SIG-M5 (cell line): ENCODE data around the gene GPR87.
A peak's percentile ranks its signal among the peaks of the same experiment; 100 is the strongest.

Source experiments
- DNase-seq: peaks from one replicate; lab custom pipeline; 2025; lab: John Stamatoyannopoulos, UW

Gene GPR87, protein sequence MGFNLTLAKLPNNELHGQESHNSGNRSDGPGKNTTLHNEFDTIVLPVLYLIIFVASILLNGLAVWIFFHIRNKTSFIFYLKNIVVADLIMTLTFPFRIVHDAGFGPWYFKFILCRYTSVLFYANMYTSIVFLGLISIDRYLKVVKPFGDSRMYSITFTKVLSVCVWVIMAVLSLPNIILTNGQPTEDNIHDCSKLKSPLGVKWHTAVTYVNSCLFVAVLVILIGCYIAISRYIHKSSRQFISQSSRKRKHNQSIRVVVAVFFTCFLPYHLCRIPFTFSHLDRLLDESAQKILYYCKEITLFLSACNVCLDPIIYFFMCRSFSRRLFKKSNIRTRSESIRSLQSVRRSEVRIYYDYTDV

DNA sequence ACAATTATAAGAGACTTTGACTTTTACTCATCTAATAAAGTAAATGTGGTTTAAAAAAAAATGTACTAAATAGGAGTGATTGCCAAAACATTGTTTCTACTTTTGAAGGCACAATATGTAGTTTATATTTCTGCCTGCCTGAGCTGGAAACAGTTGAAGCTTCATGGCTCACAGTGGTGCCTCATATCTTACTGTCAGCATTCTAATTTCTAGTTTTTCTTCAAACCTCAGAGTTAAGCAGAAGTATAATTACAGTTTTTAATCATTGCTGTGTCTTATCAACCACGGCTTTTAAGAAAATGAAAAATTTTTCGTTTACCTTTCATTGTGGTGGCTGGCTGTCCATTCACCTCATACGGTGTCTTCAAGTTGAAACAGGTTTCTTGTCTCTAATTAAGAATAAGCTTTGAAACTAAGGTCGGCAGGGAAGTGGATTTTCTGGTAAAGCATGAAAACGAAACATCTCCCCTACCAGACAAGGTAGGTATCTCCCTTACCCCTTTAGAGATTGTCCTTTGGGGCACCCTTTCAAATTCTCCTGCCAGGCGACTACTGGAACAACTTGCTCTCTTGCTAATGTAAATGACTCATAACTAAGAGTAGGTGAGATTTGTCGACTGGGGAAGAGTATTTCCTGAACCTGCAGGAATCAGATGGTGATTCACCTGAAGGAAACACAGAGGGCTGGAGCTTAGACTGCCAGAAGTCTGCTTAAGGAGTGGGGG, at the start of gene GPR87:
TSS of gene GPR87 (minus strand) at position 554 of the 725 bp plus-strand sequence. CDS start 16,720 bp downstream, outside the sequence.
- no peak for DNase-seq

DNA sequence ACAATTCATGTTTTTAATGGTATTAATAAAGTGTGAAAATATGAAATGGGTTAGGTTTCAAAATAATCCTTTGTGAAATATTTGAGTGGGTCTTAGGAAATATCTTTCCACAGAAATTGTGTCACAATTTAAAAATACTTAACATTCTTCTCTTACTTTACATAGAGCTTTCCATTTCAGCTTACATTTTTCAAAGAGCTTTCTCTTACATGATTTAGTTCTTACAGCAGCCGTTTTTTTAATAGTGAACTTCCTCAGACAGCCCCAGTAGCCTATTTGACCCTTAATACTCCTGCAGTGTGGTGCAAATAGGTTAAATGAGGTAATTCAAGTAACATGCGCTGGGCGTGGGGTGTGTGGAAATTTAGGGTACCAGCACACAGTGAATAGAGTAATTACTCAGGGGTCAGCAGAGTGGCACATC, 46.1 kb upstream of the GPR87 start:
- DNase-seq, result no peak

GRCh38 chr3:151357463-151357850, 40.8 kb upstream of the GPR87 start:
- DNase-seq, result no peak

GRCh38 chr3:151356794-151357462, 40.3 kb upstream of the GPR87 start:
- no peak for DNase-seq

- no peak for DNase-seq
Measured at GRCh38 chr3:151351648-151352047, 35.0 kb upstream of the GPR87 start.

DNA sequence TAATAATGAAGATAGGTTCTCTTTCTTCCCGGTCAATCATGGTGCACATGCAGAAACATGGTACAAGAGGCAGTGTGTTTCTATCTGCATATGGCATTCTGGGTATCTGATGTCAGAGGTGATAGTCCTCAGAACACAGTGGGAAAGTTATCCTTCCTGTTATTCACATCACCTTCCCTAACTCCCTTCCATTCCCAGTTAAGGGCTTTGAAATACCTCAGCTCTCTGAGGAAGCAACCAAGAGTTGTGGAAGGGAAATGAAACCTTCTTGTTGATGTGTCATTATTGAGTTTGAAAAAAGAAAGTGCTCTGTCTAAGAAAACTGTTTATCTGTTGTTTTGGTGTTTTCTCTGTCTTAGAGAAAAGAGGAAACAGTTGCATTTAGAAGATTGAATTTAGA, 34.6 kb upstream of the GPR87 start:
- DNase-seq, result no peak

GRCh38 chr3:151350656-151351055, 34.0 kb upstream of the GPR87 start:
- no peak for DNase-seq

GRCh38 chr3:151347432-151347831, 30.8 kb upstream of the GPR87 start:
- DNase-seq, result peak; percentile 96

GRCh38 chr3:151346292-151346691, 29.7 kb upstream of the GPR87 start:
- peak; percentile 87 for DNase-seq

DNA sequence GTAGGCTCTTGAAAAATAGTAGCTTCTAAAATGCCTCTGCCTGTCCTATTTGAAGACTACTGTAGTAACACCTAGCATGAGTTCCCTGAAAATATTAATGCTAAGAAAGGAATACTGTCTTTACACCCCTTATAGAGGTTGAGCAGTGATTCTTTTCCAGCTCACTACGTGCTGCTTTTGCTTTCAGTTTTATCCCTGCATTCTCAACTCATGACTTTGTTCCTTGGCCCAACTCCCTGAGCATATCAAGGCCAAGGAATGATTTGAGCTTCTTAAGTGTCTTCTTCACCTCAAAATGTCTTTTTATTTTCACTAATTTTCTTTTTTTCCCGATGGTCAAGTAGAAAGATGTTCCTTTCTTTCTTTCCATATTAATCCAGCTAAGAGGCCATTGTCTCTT, 29.2 kb upstream of the GPR87 start:
- no peak for DNase-seq

DNA sequence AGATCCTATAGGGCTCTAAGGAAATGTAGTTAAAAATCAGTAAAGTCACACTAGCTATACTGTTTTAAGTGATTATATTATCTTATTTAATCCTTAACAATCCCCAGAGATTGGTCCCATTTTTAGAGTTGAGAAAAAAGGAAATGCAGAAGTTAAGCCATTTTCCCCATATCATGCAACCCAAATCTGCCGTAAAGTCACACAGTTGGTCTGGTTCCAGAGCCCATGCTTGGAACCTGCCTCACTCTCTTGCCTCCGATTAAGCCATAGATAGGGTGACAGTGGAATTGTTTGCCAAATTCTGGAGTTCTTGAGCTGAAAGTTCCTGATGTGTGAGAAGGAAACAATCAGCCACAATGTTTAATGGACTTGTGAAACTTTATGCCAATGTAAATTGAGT, 15.1 kb upstream of the GPR87 start:
- no peak for DNase-seq

DNA sequence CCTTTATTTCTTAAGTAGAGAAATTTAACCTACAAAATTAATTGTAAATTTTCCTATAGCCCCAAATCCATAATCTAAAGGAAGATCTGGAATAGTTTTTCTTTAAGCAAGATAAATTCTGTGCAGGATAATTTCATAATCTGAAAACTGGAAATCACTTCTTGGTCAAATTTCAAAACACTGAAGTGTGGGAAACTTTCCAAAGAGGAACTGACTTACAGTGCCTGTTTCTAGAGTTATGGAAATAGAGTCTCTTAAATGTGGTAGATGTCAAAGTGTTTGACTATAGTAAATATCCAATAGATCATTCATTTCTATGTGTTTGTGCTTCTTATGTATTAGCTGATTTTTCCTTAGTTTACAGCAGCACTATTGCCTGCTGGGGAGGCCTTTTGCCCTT, 14.3 kb upstream of the GPR87 start:
- no peak for DNase-seq

DNA sequence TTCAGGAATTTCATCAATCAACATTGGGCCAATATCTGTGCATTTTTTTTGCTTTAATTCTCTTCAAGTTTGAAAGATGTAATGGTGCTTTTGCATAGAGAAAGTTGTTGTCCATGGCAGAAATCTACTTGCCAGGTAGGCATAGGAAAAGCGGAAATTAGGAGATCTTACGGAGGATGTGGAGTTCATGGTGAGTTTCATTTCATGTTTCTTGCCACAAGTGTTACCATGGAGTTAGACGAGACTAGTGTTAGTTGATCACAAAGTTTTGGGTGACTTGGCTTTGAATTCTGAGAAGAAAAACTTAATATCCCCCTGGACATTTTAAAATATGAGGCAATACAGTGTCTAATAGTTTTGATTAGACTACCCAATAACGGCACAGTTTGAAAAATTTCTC, 13.8 kb upstream of the GPR87 start:
- no peak for DNase-seq

GRCh38 chr3:151329363-151329762, 12.7 kb upstream of the GPR87 start, which contains the start of gene P2RY13:
Gene P2RY13 (minus strand): TSS chr3:151329549. CDS start chr3:151329528, 21 bp downstream.
- no peak for DNase-seq

DNA sequence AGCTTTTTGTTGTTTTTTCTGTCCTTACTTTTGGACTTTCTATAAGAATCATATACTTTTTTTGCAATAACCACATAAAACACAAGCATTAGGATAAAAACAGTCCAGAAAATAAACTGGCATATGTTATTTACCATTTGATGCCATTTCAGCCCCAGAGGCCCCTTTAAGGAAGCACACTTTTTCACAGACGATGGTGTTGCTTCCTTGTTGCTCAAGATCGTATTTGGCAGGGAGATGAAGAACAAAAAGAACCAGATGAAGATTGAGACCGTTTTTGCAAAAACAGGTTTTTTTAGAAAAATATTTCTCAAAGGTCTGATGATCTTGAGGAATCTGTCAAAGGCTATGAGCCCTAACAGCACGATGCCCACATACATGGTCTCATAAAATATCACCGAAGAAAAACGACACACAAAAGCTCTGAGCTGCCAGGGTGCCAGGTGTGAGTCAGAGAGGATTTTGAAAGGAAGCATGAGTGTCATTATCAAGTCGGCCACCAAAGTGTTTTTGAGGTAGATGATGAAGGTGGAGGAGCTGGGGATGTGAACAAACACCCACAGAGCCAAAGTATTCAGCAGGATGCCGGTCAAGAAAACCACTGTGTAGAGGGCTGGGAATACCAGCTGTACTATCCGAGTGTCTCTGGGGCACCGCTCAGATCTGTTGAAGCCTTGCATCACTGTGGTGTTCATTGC, 11.8 kb upstream of the GPR87 start:
- DNase-seq, result no peak

- DNase-seq, result no peak
Measured at GRCh38 chr3:151327571-151328198, 11.1 kb upstream of the GPR87 start.

GRCh38 chr3:151322511-151322910, 5.9 kb upstream of the GPR87 start:
- no peak for DNase-seq

DNA sequence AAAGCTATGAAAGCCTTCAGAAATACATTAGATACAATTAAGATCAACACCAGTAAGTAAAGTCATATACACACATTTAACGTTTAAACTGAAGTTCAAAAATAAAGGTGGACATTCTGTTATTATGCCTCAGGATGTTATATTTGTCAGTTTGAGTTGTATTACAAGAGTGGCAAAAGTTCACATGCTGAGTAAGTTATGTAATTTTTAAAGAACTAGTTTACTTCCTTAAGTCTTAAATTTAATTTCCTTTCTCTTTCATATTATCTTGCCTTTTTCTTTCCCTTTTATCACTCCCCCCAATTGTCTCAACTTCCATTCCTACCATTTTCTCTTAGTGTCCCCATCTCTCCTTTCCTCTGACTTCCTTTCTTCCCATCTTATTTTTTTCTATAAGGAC, 4.9 kb upstream of the GPR87 start:
- no peak for DNase-seq

DNA sequence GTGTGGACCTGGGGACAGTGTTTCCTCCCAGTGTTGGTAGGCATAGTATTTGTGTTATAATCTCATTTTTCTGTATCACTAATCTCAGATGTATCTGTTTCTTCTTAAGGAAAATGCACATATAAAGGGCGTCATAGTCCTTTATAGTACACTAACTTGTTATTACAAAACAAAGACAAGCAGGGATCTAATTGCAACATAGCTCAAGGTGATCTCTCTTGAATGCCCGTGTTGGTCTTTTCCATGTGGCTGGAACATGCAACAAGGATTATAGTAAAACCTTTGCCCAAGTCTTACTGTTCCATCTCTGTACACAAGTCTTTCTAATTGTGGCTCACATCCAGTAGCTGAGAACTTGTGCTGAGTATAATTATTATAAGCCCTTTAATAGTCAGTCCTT, 3.5 kb upstream of the GPR87 start:
- no peak for DNase-seq

DNA sequence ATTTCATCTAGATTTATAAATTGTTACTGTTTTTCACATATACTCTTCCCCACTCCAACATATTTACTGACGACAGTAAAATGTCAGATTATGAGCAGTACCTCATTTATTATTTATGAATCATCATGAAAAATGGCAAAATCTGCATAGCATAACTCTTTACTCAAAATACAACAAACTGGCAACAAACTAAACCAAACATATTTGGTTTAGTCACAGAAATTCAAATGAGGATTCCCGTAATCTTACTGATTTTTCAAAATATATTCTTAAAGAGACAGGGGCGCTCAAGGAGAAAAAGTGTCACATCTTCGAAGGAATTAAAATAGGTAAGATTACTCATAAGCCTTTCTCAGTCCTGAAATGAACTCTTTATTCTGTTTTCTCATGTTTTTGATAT, 3.0 kb upstream of the GPR87 start:
- no peak for DNase-seq

DNA sequence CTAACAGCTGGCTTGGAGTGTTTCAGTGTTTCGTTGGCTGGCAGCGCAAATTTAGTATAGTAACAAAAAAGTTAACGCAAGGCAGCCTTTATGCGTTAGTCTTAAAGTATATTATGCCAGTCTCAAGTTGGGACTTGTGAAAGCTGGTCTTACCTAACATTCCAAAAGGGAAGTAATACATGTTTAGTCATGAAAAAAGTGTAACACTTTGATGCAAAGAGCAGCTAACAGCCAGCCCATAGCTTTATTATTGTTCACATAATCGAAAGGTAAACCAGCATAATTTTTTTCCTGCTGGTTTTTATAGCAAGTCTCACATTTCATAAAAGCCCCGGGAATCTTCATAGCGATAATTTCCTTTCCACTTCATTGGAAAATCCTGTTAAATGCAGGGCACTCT, 2.4 kb upstream of the GPR87 start:
- DNase-seq, result no peak

- no peak for DNase-seq
Measured at GRCh38 chr3:151318313-151318712, 1.7 kb upstream of the GPR87 start.
